Renal pelvis (tissue), 12 donors: Measurements from ENCODE around the gene TBC1D10A. TPM values are rescaled to one million over a fixed set of nuclear protein-coding genes. Genes with fewer than 3 reads are reported as not detected.

ENCODE experiments used
- DNase-seq: peaks from one replicate; pipeline ENCODE4 v3.0.0-alpha.2; 2013
- long read RNA-seq, 16 experiments: transcript quantifications; one replicate each; lab custom pipeline, GENCODE V29; 2026
- polyA plus RNA-seq, 3 donors: library from polyadenylated mRNA; unstranded; fragments of 120-200 nt; gene quantifications; one replicate each; pipeline ENCODE4 v1.2.1, GENCODE V29; 2013; ENCODE audit not compliant: insufficient read length in 3 of 3

TBC1D10A gene
- 10 to 100 TPM; 15.1 to 20.3 (median 18.0) TPM for polyA plus RNA-seq
- long read RNA-seq, donor 1, transcript TBC1D10A-201 (9 exons, 2,077 nt): major isoform, 9 of 9 reads
- long read RNA-seq, donor 1, partial matches to known transcripts: 0 of 9 reads
- long read RNA-seq, donor 1, other reads (novel, unspliced or antisense): 0 of 9 reads
- long read RNA-seq, donor 2, transcript TBC1D10A-201 (9 exons, 2,077 nt): major isoform, 11 of 11 reads
- long read RNA-seq, donor 2, partial matches to known transcripts: 0 of 11 reads
- long read RNA-seq, donor 2, other reads (novel, unspliced or antisense): 0 of 11 reads
- long read RNA-seq, donor 3, transcript TBC1D10A-201 (9 exons, 2,077 nt): major isoform, 9 of 10 reads
- long read RNA-seq, donor 3, partial matches to known transcripts: 0 of 10 reads
- long read RNA-seq, donor 3, other reads (novel, unspliced or antisense): 0 of 10 reads
- long read RNA-seq, donor 4, transcript TBC1D10A-201 (9 exons, 2,077 nt): major isoform, 10 of 10 reads
- long read RNA-seq, donor 4, partial matches to known transcripts: 0 of 10 reads
- long read RNA-seq, donor 4, other reads (novel, unspliced or antisense): 0 of 10 reads
- long read RNA-seq, donor 5, transcript TBC1D10A-201 (9 exons, 2,077 nt): major isoform, 5 of 5 reads
- long read RNA-seq, donor 5, partial matches to known transcripts: 0 of 5 reads
- long read RNA-seq, donor 5, other reads (novel, unspliced or antisense): 0 of 5 reads
- long read RNA-seq, donor 6, transcript TBC1D10A-201 (9 exons, 2,077 nt): major isoform, 9 of 14 reads
- long read RNA-seq, donor 6, partial matches to known transcripts: 5 of 14 reads
- long read RNA-seq, donor 6, other reads (novel, unspliced or antisense): 0 of 14 reads
- long read RNA-seq, donor 7, transcript TBC1D10A-201 (9 exons, 2,077 nt): major isoform, 18 of 18 reads
- long read RNA-seq, donor 7, partial matches to known transcripts: 0 of 18 reads
- long read RNA-seq, donor 7, other reads (novel, unspliced or antisense): 0 of 18 reads
- long read RNA-seq, donor 8, partial matches to known transcripts: 0 of 2 reads
- long read RNA-seq, donor 8, other reads (novel, unspliced or antisense): 0 of 2 reads
- long read RNA-seq, donor 9, transcript TBC1D10A-201 (9 exons, 2,077 nt): major isoform, 13 of 19 reads
- long read RNA-seq, donor 9, partial matches to known transcripts: 5 of 19 reads
- long read RNA-seq, donor 9, other reads (novel, unspliced or antisense): 0 of 19 reads
- long read RNA-seq, donor 10, transcript TBC1D10A-201 (9 exons, 2,077 nt): major isoform, 8 of 8 reads
- long read RNA-seq, donor 10, partial matches to known transcripts: 0 of 8 reads
- long read RNA-seq, donor 10, other reads (novel, unspliced or antisense): 0 of 8 reads
- long read RNA-seq, donor 11, transcript TBC1D10A-201 (9 exons, 2,077 nt): major isoform, 5 of 5 reads
- long read RNA-seq, donor 11, partial matches to known transcripts: 0 of 5 reads
- long read RNA-seq, donor 11, other reads (novel, unspliced or antisense): 0 of 5 reads
- long read RNA-seq, donor 12, transcript TBC1D10A-201 (9 exons, 2,077 nt): major isoform, 15 of 15 reads
- long read RNA-seq, donor 12, partial matches to known transcripts: 0 of 15 reads
- long read RNA-seq, donor 12, other reads (novel, unspliced or antisense): 0 of 15 reads
- long read RNA-seq, donor 13, partial matches to known transcripts: 0 of 2 reads
- long read RNA-seq, donor 13, other reads (novel, unspliced or antisense): 0 of 2 reads
- long read RNA-seq, donor 14, transcript TBC1D10A-201 (9 exons, 2,077 nt): major isoform, 14 of 14 reads
- long read RNA-seq, donor 14, partial matches to known transcripts: 0 of 14 reads
- long read RNA-seq, donor 14, other reads (novel, unspliced or antisense): 0 of 14 reads
- long read RNA-seq, donor 15, transcript TBC1D10A-201 (9 exons, 2,077 nt): major isoform, 25 of 25 reads
- long read RNA-seq, donor 15, partial matches to known transcripts: 0 of 25 reads
- long read RNA-seq, donor 15, other reads (novel, unspliced or antisense): 0 of 25 reads
- long read RNA-seq, donor 16, transcript TBC1D10A-201 (9 exons, 2,077 nt): major isoform, 6 of 6 reads
- long read RNA-seq, donor 16, partial matches to known transcripts: 0 of 6 reads
- long read RNA-seq, donor 16, other reads (novel, unspliced or antisense): 0 of 6 reads

GRCh38 chr22:30326706-30327362, at the start of gene TBC1D10A:
Gene TBC1D10A, minus strand, starts transcription at chr22:30326941. Its CDS starts 60 bp downstream, at chr22:30326881.
- peak; percentile 91 for DNase-seq

GRCh38 chr22:30375312-30375849, 48.6 kb upstream of the TBC1D10A start:
- DNase-seq: no peak

GRCh38 chr22:30373331-30374325, 46.9 kb upstream of the TBC1D10A start:
- DNase-seq: no peak

- DNase-seq: no peak
Measured at GRCh38 chr22:30372915-30373314, 46.2 kb upstream of the TBC1D10A start.

- DNase-seq: no peak
Measured at GRCh38 chr22:30371981-30372380, 45.2 kb upstream of the TBC1D10A start.

- DNase-seq: no peak
Measured at GRCh38 chr22:30371321-30371720, 44.6 kb upstream of the TBC1D10A start.

GRCh38 chr22:30370641-30371230, 44.0 kb upstream of the TBC1D10A start:
- peak; percentile 68 for DNase-seq

GRCh38 chr22:30368420-30368819, 41.7 kb upstream of the TBC1D10A start:
- no peak for DNase-seq

- no peak for DNase-seq
Measured at GRCh38 chr22:30365891-30366290, 39.1 kb upstream of the TBC1D10A start.

GRCh38 chr22:30362651-30363281, 36.0 kb upstream of the TBC1D10A start:
- no peak for DNase-seq

- no peak for DNase-seq
Measured at GRCh38 chr22:30361916-30362650, 35.3 kb upstream of the TBC1D10A start.

GRCh38 chr22:30358541-30358940, 31.8 kb upstream of the TBC1D10A start:
- DNase-seq: no peak

- DNase-seq: no peak
Measured at GRCh38 chr22:30357650-30358215, 31.0 kb upstream of the TBC1D10A start.

- DNase-seq: no peak
Measured at GRCh38 chr22:30357236-30357570, 30.5 kb upstream of the TBC1D10A start.

- DNase-seq: peak; percentile 92
Measured at GRCh38 chr22:30356449-30357235, 29.9 kb upstream of the TBC1D10A start, which contains the start of the genes CCDC157 and SF3A1. Gene CCDC157, plus strand, starts transcription at chr22:30357007. Its CDS starts 8,994 bp downstream, at chr22:30366001. Gene SF3A1, minus strand, starts transcription at chr22:30356894. Its CDS starts 102 bp downstream, at chr22:30356792.
